ENCODE measurements around the gene BRF1.
"Not testable (repeated sequence)": the region's sequence is repeated elsewhere in the genome, so short reads cannot be mapped to it uniquely, and the experiment has no call there.

Gene BRF1

GRCh38 chr14:105335735-105336476 is 35.1 kb upstream of the BRF1 start:
- Histone ChIP-seq H4K20me1 (ENCODE audit: insufficient read depth, low read length, poor library complexity, severe bottlenecking) (no peaks in the 10 kb centered on the region), H3K9me3 (ENCODE audit: insufficient read depth, low read depth, low read length) (no peaks in the 10 kb centered on the region), H3K9ac (ENCODE audit: low read depth, low read length, poor library complexity, severe bottlenecking) (no peak overlapping the region), H3K79me2 (ENCODE audit: insufficient read depth, low read length) (peaks cover 47% of the 10 kb centered on the region; the same call in 1 of the 2 replicates), H3K4me1 (ENCODE audit: insufficient read depth, low read length, poor library complexity, severe bottlenecking) (peaks cover 14% of the 10 kb centered on the region), H3K36me3 (ENCODE audit: insufficient read depth, low read length) (peaks cover 2% of the 10 kb centered on the region; the same call in 1 of the 2 replicates), H3K4me2 (ENCODE audit: low read depth, low read length, poor library complexity, severe bottlenecking) (no peak overlapping the region), H3K9me2 (replicated peaks; ENCODE audit: low read depth, low read length) (no peaks in the 10 kb centered on the region), H3F3A (ENCODE audit: low read depth) (no peaks in the 10 kb centered on the region), H3K4me3 (ENCODE audit: low read length, poor library complexity, severe bottlenecking) (no peak overlapping the region), H3K27me3 (ENCODE audit: insufficient read depth, low read length, poor library complexity, severe bottlenecking) (no peaks in the 10 kb centered on the region), H2AFZ (ENCODE audit: low read length) (no peak overlapping the region)
- no peak for TF ChIP-seq CTCF (conservative IDR thresholded peaks at IDR 0.05; ENCODE audit: low read length)
- TF ChIP-seq EZH2phosphoT487 (IDR thresholded peaks at IDR 0.05; ENCODE audit: borderline replicate concordance) = no peak

GRCh38 chr14:105335231-105335542 is 34.4 kb upstream of the BRF1 start:
- H2AFZ ChIP-seq (ENCODE audit: low read length); H3F3A ChIP-seq (ENCODE audit: low read depth); H3K9me2 ChIP-seq (replicated peaks; ENCODE audit: low read depth, low read length); H4K20me1 ChIP-seq (ENCODE audit: insufficient read depth, low read length, poor library complexity, severe bottlenecking); H3K4me3 ChIP-seq (ENCODE audit: low read length, poor library complexity, severe bottlenecking); H3K27me3 ChIP-seq (ENCODE audit: insufficient read depth, low read length, poor library complexity, severe bottlenecking); H3K9me3 ChIP-seq (ENCODE audit: insufficient read depth, low read depth, low read length); H3K9ac ChIP-seq (ENCODE audit: low read depth, low read length, poor library complexity, severe bottlenecking); H3K4me2 ChIP-seq (ENCODE audit: low read depth, low read length, poor library complexity, severe bottlenecking); H3K36me3 ChIP-seq (ENCODE audit: insufficient read depth, low read length): not testable (repeated sequence)
- Histone ChIP-seq H3K79me2 (ENCODE audit: insufficient read depth, low read length) (peaks cover 50% of the 10 kb centered on the region; the same call in 1 of the 2 replicates), H3K4me1 (ENCODE audit: insufficient read depth, low read length, poor library complexity, severe bottlenecking) (peaks cover 21% of the 10 kb centered on the region)

- Histone ChIP-seq H3K79me2 (ENCODE audit: insufficient read depth, low read length) (peaks cover 54% of the 10 kb centered on the region; the same call in 1 of the 2 replicates), H3K9me2 (replicated peaks; ENCODE audit: low read depth, low read length) (no peaks in the 10 kb centered on the region), H3K9me3 (ENCODE audit: insufficient read depth, low read depth, low read length) (no peaks in the 10 kb centered on the region), H3K9ac (ENCODE audit: low read depth, low read length, poor library complexity, severe bottlenecking) (no peak overlapping the region), H3K36me3 (ENCODE audit: insufficient read depth, low read length) (peaks cover 2% of the 10 kb centered on the region; the same call in 1 of the 2 replicates), H3K4me3 (ENCODE audit: low read length, poor library complexity, severe bottlenecking) (no peak overlapping the region), H3K4me2 (ENCODE audit: low read depth, low read length, poor library complexity, severe bottlenecking) (no peak overlapping the region), H4K20me1 (ENCODE audit: insufficient read depth, low read length, poor library complexity, severe bottlenecking) (no peaks in the 10 kb centered on the region), H2AFZ (ENCODE audit: low read length) (no peak overlapping the region), H3K27me3 (ENCODE audit: insufficient read depth, low read length, poor library complexity, severe bottlenecking) (no peaks in the 10 kb centered on the region), H3K4me1 (ENCODE audit: insufficient read depth, low read length, poor library complexity, severe bottlenecking) (peaks cover 21% of the 10 kb centered on the region), H3F3A (ENCODE audit: low read depth) (no peaks in the 10 kb centered on the region)
- TF ChIP-seq CTCF (conservative IDR thresholded peaks at IDR 0.05; ENCODE audit: low read length) = no peak
- no peak for TF ChIP-seq EZH2phosphoT487 (IDR thresholded peaks at IDR 0.05; ENCODE audit: borderline replicate concordance)
Observed at GRCh38 chr14:105334383-105335230, 33.8 kb upstream of the BRF1 start.
